Right atrium auricular region (tissue), 2 donors: ENCODE data around the gene PRM2. TPM values are rescaled to one million over a fixed set of nuclear protein-coding genes. Genes with fewer than 3 reads are reported as not detected.
"Not testable (repeated sequence)": the region's sequence is repeated elsewhere in the genome, so short reads cannot be mapped to it uniquely, and the experiment has no call there.

ENCODE experiments used
- DNase-seq: peaks from one replicate; pipeline ENCODE4 v3.0.0-alpha.2; 2019; ENCODE audit warnings: low spot score
- H3K27ac ChIP-seq, 2 donors: fragments of 200-600 bp; sonication (generic); 1 replicate in 1 of 2; 2 replicates in 1 of 2; pipeline ENCODE4 v1.5.1; 2016 to 2019
- H3K27me3 ChIP-seq, 2 donors: fragments of 200-600 bp; sonication (generic); one replicate each; pipeline versions ENCODE4 v1.5.1 to v1.6.0; 2017 to 2019
- H3K36me3 ChIP-seq: fragments of 200-600 bp; sonication (generic); one replicate; pipeline ENCODE4 v1.5.1; 2016
- H3K4me1 ChIP-seq, 2 donors: fragments of 200-600 bp; sonication (generic); one replicate each; pipeline versions ENCODE4 v1.5.1 to v1.6.0; 2017 to 2019
- H3K4me3 ChIP-seq, 2 donors: fragments of 200-600 bp; sonication (generic); 1 replicate in 1 of 2; 2 replicates in 1 of 2; pipeline ENCODE4 v1.5.1; 2017 to 2019; ENCODE audit warnings: mild to moderate bottlenecking in 1 of 2, moderate library complexity in 1 of 2
- H3K9me3 ChIP-seq, 2 donors: fragments of 200-600 bp; sonication (generic); one replicate each; pipeline ENCODE4 v1.5.1; 2019
- total RNA-seq, 2 donors: library from RNA; depleted of rRNA; stranded (reverse); fragments of >200 nt; gene quantifications; one replicate each; pipeline ENCODE4 v1.1.0, GENCODE V29; 2016
- TF ChIP-seq, protein P1 (sequence below), 2 donors: fragments of 200-600 bp; sonication (generic); IDR thresholded peaks; one replicate each; pipeline ENCODE4 v1.5.1; 2019; ENCODE audit warnings: antibody characterized with exemption in 2 of 2

The PRM2 gene
- total RNA-seq, 2 donors from 2014 or later: not detected

DNA sequence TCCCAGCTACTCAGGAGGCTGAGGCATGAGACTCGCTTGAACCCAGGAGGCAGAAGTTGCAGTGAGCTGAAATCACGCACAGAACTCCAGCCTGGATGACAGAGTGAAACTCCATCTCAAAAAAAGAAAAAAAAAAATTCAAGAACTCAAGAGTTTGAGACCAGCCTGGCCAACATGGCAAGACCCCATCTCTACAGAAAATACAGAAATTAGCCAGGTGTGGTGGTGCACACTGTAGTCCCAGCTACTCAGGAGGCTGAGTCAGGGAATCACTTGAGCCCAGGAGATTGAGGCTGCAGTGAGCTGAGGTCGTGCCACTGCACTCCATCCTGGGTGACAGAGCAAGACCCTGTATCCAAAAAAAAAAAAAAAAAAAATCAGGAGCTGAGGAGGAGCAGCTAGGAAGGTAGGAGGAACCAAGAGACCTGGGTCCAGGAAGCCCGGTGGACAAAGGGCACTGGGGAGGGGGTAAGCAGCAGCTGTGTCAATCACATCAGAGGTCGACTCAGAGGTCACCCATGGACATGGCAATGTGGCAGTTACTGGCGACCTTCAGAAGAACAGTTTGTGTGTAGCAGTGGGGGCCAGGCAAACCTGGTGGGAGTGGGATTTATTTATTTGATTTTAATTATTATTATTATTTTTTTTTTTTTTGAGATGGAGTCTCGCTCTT is 15.9 kb upstream of the PRM2 start:
- Histone ChIP-seq H3K9me3 (no peaks in the 10 kb centered on the region), H3K27me3 (no peaks in the 10 kb centered on the region), H3K4me3 (no peak overlapping the region), H3K4me1 (peaks cover 0 to 8% of the 10 kb centered on the region in 2 donors), H3K27ac (no peak overlapping the region), H3K36me3 (no peaks in the 10 kb centered on the region)
- TF ChIP-seq, protein P1, sequence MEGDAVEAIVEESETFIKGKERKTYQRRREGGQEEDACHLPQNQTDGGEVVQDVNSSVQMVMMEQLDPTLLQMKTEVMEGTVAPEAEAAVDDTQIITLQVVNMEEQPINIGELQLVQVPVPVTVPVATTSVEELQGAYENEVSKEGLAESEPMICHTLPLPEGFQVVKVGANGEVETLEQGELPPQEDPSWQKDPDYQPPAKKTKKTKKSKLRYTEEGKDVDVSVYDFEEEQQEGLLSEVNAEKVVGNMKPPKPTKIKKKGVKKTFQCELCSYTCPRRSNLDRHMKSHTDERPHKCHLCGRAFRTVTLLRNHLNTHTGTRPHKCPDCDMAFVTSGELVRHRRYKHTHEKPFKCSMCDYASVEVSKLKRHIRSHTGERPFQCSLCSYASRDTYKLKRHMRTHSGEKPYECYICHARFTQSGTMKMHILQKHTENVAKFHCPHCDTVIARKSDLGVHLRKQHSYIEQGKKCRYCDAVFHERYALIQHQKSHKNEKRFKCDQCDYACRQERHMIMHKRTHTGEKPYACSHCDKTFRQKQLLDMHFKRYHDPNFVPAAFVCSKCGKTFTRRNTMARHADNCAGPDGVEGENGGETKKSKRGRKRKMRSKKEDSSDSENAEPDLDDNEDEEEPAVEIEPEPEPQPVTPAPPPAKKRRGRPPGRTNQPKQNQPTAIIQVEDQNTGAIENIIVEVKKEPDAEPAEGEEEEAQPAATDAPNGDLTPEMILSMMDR (IDR thresholded peaks at IDR 0.05): no peak
- no peak for DNase-seq

DNA sequence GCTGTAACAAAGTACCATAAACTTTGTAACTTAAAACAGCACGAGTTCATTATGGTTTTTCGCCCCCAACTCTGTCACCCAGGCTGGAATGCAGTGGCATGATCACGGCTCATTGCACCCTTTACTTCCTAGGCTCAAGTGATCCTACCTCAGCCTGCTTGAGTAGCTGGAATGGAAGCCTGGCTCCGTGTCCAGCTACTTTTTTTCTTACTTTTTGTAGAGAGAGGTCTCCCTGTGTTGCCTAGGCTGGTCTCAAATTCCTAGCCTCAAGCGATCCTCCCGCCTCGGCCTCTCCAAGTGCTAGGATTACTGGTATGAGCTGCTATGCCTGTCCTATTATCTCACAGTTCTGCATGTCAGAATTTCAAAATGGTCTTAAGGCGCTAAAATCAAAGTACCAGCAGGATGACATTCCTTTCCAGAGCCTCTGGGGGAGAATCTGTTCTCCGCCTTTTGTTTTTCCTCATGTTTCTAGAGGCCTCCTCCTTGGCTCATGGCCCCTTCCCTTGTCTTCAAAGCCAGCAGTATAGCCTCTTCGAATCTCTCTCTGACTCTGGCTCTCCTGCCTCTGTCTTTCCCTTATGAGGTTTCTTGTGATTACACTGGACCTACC is 14.9 kb upstream of the PRM2 start:
- TF ChIP-seq, protein P1 (IDR thresholded peaks at IDR 0.05): no peak
- Histone ChIP-seq H3K27ac (no peak overlapping the region), H3K4me1 (no peaks in the 10 kb centered on the region), H3K36me3 (no peaks in the 10 kb centered on the region), H3K4me3 (no peak overlapping the region), H3K27me3 (no peaks in the 10 kb centered on the region), H3K9me3 (no peaks in the 10 kb centered on the region)
- no peak for DNase-seq

DNA sequence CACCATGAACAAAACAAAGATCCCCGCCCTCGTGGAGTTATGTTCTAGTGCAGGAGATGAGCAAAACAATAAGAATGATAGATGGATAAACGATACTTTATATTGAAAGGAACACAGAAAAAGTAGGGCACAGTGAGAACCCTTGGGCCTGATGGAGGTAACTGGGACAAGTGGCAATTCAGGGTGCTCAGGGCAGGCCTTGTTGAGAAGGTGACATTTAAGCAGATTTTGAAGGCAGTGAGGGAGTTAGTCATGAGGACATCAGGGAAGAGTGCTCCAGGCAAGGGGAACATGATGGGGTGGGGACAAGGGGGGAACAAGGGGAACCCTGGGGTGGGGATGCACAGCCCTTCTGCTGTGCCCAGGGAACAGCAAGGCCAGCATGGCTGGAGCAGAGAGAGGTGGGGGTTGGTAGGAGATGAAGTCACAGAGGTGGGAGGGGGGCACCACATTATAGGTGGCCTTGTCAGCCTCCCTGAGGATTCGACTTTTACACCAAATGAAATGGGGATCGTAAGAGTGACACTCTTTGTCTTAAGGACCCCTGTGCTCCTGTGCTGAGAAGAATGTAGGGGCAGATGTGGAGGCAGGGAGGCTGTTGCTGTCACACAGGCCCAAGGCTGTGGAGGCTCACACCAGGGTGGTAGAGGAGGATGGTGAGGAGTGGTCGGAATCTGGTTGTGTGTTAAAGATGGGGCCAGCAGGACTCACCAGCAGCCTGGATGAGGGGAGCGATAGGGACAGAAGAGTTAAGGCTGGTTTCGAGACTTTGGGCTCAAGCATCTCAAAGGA is 14.0 kb upstream of the PRM2 start:
- no peak overlapping the region for H3K27ac ChIP-seq
- DNase-seq: no peak
- H3K9me3 ChIP-seq: no peaks in the 10 kb centered on the region
- no peaks in the 10 kb centered on the region for H3K36me3 ChIP-seq
- TF ChIP-seq, protein P1 (IDR thresholded peaks at IDR 0.05): no peak
- H3K4me1 ChIP-seq: no peaks in the 10 kb centered on the region
- no peaks in the 10 kb centered on the region for H3K27me3 ChIP-seq
- H3K4me3 ChIP-seq: no peak overlapping the region

DNA sequence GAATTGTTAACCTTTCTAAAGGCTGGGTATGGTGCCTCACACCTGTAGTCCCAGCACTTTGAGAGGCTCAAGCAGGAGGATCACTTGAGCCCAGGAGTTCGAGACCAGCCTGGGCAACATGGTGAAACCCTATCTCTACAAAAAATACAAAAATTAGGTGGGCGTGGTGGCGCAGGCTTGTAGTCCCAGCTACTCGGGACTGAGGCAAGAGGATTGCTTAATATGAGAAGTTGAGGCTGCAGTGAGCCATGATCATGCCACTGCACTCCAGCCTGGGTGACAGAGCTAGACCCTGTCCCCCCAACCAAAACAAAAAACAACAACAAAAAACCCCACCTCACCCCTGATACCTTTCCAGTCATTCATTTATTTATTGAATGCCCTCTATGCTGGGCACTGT is 13.4 kb upstream of the PRM2 start:
- not testable (repeated sequence) for H3K27me3 ChIP-seq, H3K36me3 ChIP-seq, H3K27ac ChIP-seq, DNase-seq, H3K9me3 ChIP-seq, H3K4me3 ChIP-seq, H3K4me1 ChIP-seq

DNA sequence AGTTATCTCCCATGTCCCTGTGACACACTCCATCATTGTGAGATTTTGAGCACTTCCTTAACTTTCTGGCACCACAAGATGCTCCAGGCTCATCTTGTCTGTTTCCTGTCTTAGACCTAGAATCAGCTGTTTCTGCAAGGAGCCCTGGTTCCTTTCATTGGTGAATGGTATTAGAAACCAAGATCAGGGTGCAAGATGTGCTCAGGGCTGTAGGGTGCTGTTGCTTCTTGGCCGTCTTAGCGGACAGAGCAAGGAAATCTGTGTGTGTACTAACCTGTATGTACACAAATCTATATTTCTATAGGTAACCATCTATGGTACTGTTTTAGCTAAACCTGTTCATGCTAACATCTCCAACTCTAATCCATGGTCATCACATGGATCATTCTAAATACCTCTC is 12.9 kb upstream of the PRM2 start:
- Histone ChIP-seq H3K27me3 (no peaks in the 10 kb centered on the region), H3K9me3 (no peaks in the 10 kb centered on the region), H3K27ac (no peak overlapping the region), H3K4me1 (no peaks in the 10 kb centered on the region), H3K4me3 (no peak overlapping the region), H3K36me3 (no peaks in the 10 kb centered on the region)
- TF ChIP-seq, protein P1 (IDR thresholded peaks at IDR 0.05): no peak
- DNase-seq: no peak

DNA sequence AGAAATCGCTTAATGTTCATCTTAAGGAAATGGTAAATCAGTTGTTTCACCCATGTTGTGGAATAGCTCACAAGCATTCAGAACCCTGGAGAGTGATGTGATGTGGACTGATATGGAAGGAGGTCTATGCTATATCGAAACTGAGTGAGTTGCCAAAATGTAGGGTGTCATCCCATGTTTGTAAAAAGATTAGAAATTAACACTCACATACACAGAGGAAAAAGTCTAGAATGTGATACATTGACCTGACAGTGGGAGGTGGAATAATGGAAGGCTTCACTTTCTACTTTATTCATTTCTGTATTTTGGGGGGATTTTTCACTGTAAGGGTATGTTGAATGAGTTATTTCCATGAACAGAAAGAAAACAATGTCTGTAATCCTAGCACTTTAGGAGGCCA is 9.6 kb upstream of the PRM2 start:
- Histone ChIP-seq H3K27ac (no peak overlapping the region), H3K4me1 (no peaks in the 10 kb centered on the region), H3K9me3 (no peaks in the 10 kb centered on the region), H3K4me3 (no peak overlapping the region), H3K27me3 (no peaks in the 10 kb centered on the region), H3K36me3 (no peaks in the 10 kb centered on the region)
- TF ChIP-seq, protein P1 (IDR thresholded peaks at IDR 0.05): no peak
- DNase-seq: no peak
